ENCODE data around the gene HMGN3. TPM values are rescaled to one million over a fixed set of nuclear protein-coding genes. Genes with fewer than 3 reads are reported as not detected.

Gene HMGN3
- total and polyA plus RNA-seq, 2 of the 13 experiments (the other 11 are each of a cell fraction or from before 2014, with no cell fraction given), result 67.9 to 145 TPM

GRCh38 chr6:79234150-79235022 is at the start of gene HMGN3 (continued):
- TF ChIP-seq MYNN (CRISPR knock-in tag; IDR thresholded peaks at IDR 0.05; ENCODE audit: low read depth) (no peak; the same call in 1 of the 2 replicates), CBX5 (CRISPR knock-in tag; IDR thresholded peaks at IDR 0.05; ENCODE audit: borderline replicate concordance) (0 out of 2 replicates have a peak, but pooled peaks have one; percentile 51), U2AF1 (optimal IDR thresholded peaks at IDR 0.05; ENCODE audit: low read depth, low read length) (no peak), ISL2 (CRISPR knock-in tag; IDR thresholded peaks at IDR 0.05) (peak; percentile 69), KLF11 (CRISPR knock-in tag; IDR thresholded peaks at IDR 0.05) (peak; percentile 85; the same call in 1 of the 2 replicates), GABPB1 (CRISPR knock-in tag; IDR thresholded peaks at IDR 0.05) (peak; percentile 76), HNRNPK (IDR thresholded peaks at IDR 0.05; ENCODE audit: low read depth, low read length, poor library complexity, severe bottlenecking) (no peak), DR1 (CRISPR knock-in tag; IDR thresholded peaks at IDR 0.05) (peak; percentile 78), ATF7 (IDR thresholded peaks at IDR 0.05) (no peak), ATF7 (CRISPR knock-in tag; IDR thresholded peaks at IDR 0.05) (no peak), PAF1 (CRISPR knock-in tag; IDR thresholded peaks at IDR 0.05) (no peak), DNMT3B (CRISPR knock-in tag; conservative IDR thresholded peaks at IDR 0.05) (no peak), MAF1 (CRISPR knock-in tag; IDR thresholded peaks at IDR 0.05; ENCODE audit: borderline replicate concordance) (0 out of 2 replicates have a peak, but pooled peaks have one; percentile 58), NFRKB (IDR thresholded peaks at IDR 0.05) (no peak), ELF4 (CRISPR knock-in tag; IDR thresholded peaks at IDR 0.05; ENCODE audit: borderline replicate concordance) (peak; percentile 61; the same call in 1 of the 2 replicates), SCMH1 (CRISPR knock-in tag; IDR thresholded peaks at IDR 0.05; ENCODE audit: borderline replicate concordance) (no peak)
- TF ChIP-seq, protein P1, sequence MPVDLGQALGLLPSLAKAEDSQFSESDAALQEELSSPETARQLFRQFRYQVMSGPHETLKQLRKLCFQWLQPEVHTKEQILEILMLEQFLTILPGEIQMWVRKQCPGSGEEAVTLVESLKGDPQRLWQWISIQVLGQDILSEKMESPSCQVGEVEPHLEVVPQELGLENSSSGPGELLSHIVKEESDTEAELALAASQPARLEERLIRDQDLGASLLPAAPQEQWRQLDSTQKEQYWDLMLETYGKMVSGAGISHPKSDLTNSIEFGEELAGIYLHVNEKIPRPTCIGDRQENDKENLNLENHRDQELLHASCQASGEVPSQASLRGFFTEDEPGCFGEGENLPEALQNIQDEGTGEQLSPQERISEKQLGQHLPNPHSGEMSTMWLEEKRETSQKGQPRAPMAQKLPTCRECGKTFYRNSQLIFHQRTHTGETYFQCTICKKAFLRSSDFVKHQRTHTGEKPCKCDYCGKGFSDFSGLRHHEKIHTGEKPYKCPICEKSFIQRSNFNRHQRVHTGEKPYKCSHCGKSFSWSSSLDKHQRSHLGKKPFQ (CRISPR knock-in tag; IDR thresholded peaks at IDR 0.05; ENCODE audit: insufficient replicate concordance), result peak; percentile 63
- TF ChIP-seq, protein P2, sequence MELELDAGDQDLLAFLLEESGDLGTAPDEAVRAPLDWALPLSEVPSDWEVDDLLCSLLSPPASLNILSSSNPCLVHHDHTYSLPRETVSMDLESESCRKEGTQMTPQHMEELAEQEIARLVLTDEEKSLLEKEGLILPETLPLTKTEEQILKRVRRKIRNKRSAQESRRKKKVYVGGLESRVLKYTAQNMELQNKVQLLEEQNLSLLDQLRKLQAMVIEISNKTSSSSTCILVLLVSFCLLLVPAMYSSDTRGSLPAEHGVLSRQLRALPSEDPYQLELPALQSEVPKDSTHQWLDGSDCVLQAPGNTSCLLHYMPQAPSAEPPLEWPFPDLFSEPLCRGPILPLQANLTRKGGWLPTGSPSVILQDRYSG (CRISPR knock-in tag; IDR thresholded peaks at IDR 0.05), result peak; percentile 94
- TF ChIP-seq, protein P3, sequence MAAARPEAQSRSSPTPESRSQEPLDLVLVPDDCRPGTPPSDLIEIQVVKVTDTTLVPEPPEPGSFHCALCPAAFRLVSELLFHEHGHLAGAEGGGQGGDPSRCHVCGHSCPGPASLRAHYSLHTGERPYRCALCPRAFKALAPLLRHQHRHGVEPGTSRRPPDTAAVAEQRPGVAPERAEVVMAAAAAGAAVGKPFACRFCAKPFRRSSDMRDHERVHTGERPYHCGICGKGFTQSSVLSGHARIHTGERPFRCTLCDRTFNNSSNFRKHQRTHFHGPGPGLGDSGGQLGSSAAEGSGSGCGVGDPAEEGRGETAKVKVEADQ (CRISPR knock-in tag; IDR thresholded peaks at IDR 0.05; ENCODE audit: borderline replicate concordance), result no peak
- TF ChIP-seq, protein P4, sequence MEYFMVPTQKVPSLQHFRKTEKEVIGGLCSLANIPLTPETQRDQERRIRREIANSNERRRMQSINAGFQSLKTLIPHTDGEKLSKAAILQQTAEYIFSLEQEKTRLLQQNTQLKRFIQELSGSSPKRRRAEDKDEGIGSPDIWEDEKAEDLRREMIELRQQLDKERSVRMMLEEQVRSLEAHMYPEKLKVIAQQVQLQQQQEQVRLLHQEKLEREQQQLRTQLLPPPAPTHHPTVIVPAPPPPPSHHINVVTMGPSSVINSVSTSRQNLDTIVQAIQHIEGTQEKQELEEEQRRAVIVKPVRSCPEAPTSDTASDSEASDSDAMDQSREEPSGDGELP (IDR thresholded peaks at IDR 0.05; ENCODE audit: borderline replicate concordance, low read depth), result no peak
- TF ChIP-seq, protein P5, sequence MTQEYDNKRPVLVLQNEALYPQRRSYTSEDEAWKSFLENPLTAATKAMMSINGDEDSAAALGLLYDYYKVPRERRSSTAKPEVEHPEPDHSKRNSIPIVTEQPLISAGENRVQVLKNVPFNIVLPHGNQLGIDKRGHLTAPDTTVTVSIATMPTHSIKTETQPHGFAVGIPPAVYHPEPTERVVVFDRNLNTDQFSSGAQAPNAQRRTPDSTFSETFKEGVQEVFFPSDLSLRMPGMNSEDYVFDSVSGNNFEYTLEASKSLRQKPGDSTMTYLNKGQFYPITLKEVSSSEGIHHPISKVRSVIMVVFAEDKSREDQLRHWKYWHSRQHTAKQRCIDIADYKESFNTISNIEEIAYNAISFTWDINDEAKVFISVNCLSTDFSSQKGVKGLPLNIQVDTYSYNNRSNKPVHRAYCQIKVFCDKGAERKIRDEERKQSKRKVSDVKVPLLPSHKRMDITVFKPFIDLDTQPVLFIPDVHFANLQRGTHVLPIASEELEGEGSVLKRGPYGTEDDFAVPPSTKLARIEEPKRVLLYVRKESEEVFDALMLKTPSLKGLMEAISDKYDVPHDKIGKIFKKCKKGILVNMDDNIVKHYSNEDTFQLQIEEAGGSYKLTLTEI (CRISPR knock-in tag; conservative IDR thresholded peaks at IDR 0.05), result no peak

All from HepG2 (cell line).